Stimulated activated CD4-positive, alpha-beta T cell treated with anti-CD3 and anti-CD28 coated beads, Interleukin-2, amount 100 ng/mL, for 4 hours (primary cell): ENCODE data around the gene APH1B.

Source experiments
- DNase-seq: peaks from one replicate; pipeline ENCODE4 v3.0.0-alpha.2; 2020; ENCODE audit warnings: low read depth

APH1B gene

DNA sequence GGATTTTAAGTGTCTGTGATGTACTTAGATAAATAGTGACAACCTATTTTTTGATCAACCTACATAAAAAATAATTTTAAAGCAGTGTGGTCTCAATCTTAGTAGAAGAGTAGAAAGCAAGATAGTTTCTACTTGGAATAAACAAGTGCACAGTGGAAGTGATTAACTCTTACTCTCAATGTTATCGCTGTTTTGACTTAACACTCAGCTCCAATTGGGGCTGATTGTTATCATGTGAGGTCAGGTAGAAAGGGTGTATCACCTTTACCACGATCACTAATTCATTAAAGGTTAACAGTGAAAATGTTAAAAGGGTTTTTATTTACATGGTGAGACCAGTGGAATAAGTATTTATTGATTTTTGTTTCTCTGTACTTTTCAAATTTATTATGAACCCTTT is 22.4 kb upstream of the APH1B start:
- no peak for DNase-seq

DNA sequence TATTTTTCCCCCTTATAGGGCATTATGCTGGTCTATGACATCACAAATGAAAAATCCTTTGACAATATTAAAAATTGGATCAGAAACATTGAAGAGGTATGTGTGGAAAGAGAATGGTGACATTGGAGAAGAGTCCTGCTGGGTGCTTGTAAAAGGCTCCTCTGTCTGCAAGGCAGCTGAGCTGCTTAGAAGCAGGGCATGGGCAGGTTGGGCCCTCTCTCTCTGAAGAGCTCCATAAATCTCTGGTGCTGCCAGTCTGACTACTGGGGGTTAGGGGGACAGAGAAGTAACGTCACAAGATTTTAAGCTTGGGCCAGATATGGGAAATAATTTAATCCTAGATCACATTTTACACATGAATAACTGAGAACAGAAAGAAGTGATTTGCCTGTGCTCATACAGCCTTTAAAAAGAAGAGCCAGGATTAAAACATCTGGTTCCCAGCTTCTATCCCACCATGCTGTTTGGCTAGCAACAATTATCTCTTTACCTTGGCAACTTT is 21.9 kb upstream of the APH1B start:
- no peak for DNase-seq

DNA sequence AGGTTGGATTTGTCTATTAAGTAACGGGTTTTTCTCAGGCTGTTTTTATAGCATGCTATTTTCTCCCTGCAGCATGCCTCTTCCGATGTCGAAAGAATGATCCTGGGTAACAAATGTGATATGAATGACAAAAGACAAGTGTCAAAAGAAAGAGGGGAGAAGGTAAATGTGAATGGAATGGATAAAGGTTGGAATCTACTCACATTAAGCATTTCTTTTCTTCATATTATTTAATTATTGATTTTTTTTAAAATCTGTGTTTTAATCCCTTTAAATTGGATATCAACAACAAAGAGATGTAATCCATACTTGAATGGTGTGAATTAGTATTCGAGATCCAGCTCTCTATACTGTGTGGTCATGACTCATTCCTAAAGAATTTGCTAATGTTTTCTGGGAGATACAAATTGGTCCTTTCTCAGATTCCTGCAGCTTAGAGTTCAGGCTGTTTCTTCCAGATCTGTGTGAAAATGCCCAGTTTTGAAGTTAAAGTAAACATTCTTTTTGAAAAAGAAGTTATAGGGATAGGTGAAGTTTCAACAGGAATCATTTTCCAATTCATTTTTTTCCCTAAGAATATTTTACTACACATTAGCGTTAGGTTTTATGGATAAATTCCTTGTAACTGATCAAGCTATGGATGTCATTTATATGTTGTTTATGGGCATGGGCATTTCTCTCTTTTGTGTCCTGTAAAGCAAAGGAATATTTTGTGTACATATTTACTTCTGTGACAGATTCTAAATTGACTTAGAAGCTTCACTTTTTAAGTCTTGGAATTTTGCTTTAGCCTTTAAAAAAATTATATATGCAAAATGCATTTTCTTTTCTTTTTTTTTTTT is 20.8 kb upstream of the APH1B start:
- no peak for DNase-seq

DNA sequence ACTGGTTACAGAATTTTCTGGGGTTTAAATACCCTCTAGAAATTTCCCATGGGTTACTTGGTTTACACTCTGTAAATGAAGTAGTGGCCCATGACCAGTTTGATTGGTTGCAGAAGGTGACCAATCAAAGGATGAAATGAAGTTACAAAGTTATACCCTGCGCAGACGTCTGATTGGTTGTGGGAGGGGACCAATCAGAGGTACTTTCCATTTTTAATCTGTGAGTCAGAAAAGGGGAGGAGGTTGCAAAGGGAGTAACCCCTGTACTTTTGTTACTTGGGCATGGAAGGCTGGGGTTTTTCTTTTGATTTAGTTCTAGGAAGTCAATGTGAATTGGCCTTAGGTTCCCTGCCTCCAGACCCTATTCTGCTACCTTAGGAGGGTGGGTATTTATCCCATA is 18.7 kb upstream of the APH1B start:
- no peak for DNase-seq

DNA sequence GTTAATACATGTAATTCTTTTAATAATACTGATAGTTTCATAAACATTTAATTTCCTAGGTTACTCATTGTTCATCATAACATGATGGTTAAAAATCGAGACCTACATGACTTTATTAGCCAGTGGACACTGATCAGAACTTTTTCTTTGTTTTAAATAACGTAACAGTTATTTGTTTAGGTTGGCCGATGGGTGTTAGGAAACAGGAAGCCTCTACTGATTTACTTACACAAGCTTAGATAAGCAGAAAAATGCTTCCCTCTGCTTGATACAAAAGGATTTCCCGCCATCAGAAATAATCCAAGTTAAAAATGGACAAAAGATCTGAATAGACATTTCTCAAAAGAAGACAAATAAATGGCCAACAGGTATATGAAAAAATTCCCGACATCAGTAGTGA is 16.6 kb upstream of the APH1B start:
- no peak for DNase-seq

DNA sequence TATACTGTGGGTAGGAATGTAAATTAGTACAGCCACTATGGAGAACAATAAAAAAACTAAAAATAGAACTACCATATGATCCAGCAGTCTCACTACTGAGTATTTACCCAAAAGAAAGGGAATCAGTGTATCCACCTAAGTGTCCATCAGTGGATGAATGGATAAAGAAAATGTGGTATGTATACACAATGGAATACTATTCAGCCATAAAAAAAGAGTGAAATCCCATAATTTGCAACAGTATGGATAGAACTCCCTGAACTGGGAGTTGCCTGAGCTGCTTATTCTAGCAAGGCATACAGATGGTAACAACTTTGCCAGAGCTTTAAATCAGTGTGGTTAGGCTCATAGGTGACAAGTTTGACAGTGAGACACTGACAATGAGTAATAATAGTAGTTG is 16.1 kb upstream of the APH1B start:
- DNase-seq, result no peak

DNA sequence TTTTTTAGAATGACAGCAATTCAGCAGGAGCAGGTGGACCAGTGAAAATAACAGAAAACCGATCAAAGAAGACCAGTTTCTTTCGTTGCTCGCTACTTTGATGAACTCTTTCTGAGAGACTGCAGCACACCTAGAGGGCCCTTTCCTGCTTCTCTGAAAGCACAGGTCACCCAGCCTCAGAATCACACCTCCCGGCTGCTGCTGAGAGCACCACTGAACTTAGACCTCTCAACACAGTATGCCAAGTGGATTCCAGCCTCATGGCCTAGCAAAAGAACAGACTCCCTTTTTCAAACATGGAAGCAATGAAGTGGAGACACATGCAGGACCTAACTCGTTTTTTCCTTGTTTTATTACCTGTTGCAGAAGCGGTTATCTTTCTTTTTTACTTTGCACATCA is 13.9 kb upstream of the APH1B start:
- no peak for DNase-seq

DNA sequence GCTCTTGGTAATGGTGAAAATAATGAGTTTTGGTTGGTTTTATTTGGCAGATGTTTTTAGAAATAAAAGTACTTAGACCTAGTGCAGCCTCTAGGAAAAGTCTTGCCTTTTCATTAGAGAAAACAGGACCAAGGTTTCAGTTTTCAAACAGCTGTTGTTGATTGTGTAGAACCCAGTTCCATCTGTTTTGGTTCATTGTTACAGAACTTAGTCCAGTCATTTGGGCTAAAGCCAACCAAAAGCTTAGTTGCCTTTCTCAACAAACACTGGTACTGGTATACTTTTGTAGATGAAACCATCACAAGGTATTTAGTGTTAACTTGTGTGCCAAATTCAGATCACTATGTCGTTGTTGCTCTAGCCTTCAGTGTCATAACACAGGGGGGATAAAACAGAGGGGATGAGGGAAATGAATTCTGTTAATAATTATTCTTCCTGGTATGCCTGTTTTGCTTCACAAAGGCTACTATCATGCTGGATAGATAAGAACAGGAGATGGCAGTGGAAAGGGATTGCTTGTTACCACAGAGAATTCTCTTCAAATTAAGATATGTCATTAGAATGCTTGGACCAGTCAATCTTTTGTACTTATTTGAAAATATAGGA is 12.6 kb upstream of the APH1B start:
- no peak for DNase-seq

DNA sequence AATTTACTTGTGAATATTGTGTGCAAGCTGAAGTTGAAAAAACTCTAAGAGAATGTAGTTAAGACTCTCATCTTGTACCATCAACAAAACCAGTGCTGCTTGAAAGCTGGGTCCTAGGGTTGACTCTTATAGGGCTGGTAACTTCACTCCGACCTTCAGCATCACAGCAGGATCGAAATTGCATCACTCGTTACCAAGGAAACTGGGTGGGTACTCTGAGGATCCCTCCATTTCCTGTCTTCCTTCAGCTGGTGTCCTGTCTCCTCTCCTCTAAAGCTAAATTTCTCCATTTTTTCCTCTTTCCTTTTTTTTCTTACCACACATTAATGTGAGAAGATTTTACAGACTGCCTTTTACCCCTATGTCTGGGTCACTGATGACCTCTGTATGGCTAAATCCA is 3.0 kb upstream of the APH1B start:
- no peak for DNase-seq

DNA sequence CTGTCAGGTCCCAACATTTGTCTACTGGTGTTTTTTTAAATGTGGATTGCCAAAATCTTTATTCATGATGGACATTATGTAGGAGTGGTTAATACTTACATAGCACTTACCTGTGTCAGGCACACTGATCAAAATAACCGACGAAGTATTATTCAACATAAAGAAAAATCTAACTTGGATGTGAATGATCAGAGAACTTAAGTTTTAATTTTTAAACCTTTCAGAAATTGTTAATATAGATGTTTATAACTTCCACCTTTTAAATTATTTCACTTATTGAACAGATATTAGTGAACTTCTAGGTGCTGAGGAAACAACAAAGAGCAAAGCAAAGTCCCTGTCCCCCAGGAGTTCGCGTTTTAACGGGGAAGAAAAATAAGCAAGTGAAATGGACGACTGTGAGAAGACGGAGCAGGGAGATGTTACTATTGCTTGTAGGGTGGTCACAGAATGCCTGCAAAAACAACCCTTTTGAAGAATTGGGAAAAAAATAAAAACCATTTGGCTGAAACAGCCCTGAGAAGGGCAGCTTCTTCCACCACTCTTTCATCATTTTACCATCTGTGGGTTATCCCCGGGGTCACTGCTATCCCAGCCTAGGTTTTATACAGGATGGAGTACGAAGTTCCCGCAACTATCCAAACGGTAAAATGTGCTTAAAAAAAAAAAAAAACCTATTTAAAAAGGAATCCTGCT is 915 bp upstream of the APH1B start:
- DNase-seq, result no peak

DNA sequence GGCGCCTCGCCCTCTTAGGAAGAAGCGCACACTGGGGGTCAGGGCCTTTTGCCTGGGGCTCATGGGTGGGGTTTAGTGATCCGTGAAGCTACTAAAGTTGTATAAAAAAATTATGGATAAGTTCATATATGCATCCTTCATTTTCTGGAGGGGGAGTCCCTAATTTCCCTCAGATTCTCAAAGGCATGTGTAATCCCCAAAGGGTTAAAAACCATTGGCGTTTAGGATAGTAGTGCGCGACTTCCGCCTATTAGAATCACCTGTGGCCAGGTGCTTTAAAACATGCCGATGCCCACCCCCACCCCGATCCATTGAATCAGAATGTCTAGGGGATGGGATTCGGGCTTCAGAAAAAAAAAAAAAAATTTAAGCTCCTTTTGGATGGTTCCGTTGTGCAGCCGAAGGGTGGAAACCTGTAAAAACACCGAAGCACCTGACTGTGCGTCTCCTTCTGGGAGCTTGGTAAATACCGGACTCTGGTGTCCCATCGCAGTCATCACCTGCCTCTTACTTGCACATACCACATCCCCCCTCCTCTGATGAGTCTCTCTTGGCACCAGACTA is 570 bp downstream of the APH1B start:
- no peak for DNase-seq

DNA sequence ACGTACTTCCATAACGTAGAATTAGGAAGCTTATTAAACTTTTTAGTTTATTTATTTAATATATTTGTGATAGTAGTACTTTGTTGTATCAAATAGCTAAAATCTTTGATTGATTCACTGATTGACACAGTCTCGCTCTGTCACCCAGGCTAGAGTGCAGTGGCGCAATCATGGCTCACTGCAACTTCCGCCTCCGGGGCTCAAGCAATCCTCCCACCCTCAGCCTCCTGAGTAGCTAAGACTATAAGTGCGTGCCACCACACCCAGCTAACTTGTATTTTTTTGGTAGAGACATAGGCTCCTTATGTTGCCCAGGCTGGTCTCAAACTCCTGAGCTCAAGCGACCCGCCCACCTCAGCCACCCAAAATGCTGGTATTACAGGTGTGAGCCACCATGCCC is 5.7 kb downstream of the APH1B start:
- DNase-seq, result no peak

DNA sequence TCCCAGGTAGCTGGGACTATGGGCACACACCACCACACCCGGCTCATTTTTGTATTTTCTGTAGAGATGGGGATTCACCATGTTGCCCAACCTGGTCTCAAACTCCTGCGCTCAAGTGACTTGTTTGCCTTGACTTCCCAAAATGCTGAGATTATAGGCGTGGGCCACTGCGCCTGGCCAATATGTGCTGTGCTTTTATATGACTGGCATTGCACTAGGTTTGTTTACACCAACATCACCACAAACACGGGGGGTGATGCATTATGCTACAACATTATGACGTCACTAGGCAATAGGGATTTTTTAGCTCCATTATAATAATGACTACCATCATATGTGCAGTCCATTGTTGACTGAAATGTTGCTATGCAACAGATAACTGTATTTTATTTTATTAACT is 6.9 kb downstream of the APH1B start:
- DNase-seq, result no peak

DNA sequence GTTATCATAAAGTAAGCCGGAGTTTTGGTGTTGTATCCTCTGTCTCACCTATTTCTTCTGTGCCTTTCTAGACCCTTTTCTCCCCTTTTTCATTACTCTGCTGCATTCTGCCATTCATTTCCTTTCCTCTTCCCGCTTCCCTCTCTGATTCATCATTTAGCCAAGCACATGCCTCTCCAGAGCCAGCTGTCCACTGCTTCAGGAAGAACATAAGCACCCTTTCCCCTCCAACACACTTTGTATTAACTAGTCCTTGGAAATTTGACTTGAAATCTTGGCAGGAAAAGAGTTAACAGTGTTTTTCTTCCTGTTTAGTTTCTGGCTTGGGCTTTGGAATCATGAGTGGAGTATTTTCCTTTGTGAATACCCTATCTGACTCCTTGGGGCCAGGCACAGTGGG is 9.7 kb downstream of the APH1B start:
- DNase-seq, result no peak

DNA sequence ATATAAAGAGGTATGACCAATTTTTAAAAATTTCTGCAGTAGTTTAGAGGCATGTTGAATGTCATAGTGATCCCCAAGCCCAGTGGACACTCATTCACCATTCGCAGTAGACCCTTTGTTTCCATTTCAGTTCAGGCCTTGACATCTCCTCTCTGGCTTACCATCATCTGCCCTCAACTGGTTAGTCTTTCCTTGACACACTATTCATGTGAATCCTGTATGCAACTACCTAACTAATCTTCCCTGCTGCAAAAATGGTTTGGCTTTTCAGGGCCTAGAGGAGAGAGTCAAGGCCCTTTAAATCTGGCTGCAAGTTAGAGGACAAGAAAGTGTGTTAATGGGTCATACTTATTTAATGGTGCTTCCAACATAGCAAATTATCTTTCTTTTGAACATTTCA is 10.9 kb downstream of the APH1B start:
- DNase-seq, result no peak

DNA sequence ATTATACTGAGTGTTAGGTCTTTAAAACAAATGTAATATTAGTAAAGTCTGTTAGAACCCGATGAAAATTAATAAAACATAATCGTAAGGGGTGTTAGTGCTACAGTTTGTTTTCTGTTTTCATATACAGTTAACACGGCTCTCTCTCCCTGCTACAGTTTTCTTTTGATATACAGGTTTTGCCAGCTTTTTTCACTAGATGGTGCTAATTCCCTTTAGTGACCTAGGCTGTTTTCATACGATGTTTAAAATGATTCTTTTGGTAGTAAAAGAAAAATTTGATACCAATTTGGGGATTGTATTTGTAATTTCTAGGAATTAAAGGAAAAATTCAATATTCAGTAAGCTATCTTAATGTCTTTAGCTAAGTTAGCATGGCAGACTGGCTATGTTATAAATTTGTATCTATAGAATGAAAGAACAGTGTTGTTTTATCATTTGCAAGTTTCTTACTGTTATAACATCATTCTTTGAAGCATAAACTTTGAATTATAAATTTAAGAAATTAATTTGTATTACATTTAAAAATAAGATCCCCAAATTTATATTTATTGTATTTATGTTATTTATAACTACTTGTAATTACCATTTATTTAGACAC is 11.5 kb downstream of the APH1B start:
- DNase-seq, result no peak

DNA sequence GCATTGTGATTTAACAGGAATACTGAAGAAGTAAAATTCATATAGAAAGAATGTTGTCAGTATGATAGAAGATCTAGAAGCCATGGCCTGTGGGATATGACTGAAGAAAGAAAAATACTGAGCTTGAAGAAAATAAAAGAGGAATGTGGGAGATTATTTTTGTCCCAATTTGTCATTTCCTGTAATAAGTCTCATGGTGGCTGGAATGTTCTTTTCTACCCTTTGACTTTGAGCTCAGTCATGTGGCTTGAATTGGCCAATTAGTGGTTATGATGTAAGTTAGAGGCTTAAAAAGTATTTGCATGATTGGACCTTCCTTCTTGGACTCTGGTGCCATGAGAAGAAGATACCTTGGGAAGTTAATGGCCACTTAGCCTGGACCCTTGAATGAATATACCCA is 14.1 kb downstream of the APH1B start:
- no peak for DNase-seq

DNA sequence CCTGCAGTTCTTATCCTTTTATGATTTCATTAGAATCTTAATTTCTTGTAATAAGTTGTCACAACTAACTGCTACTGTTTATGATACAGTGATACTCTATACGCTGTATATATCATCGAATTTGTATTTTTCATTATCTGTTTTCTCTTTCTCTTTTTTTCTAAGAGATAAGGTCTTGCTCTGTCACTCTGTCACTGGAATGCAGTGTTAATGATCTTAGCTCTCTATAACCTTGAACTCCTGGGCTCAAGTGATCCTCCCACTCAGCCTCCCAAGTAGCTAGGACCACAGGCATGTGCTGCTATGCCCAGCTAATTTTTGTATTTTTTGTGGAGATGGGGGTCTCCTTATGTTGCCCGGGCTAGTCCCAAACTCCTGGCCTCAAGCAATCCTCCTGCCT is 14.8 kb downstream of the APH1B start:
- DNase-seq, result no peak

DNA sequence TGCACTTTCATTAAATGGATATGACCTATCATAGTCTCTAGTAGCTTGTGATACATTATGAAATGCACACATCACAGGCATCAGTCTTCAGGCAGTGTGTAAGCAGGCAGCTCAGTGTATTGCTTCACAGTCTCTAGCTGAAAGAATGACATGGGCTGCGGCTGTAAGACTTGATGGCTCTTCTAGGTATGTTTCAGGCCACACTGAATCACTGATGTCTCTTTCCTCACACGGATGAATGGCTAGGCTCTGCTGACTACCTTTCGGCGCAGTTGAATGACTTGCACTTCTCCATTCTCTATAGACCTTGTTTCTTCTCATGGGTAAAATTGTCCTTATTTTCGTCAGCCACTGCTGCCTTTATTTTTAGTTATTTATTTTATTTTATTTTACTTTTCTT is 15.4 kb downstream of the APH1B start:
- no peak for DNase-seq

DNA sequence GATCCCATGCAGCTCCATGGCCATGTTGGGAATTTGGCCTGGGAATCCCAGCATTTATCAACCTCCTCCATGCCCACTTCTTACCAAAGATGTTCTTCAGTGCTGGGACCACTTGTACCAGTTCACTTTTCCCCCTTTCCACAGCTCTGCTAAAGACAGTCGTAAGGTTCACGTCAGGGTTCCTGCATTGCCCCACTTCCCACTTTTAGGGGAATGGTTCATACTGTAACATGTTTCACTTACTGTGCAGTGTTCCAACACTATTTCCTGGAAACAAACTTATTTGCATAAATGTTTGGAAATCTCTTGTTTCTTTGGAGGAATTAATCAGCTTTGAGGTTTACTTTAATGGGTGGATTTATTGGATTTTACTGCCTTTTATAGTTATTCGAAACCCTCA is 17.0 kb downstream of the APH1B start:
- DNase-seq, result no peak

DNA sequence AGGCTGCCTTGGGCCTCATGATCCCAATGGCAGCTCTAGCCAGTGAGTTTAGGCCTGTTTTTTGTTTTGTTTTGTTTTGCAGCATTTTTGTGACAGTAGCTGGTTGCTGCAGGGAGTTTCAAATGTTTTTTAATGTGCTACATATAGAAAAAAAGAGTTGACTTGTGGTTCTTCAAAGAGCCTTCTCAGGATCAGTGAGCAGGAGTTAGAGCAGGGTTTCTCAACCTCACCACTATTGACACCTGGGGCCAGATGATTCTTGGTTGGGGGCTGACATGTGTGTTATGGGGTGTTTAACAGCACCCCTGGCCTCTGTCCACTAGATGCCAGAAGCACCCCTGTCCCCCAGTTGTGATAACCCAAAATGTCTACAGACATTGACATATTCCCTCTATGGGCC is 17.9 kb downstream of the APH1B start:
- DNase-seq, result no peak

DNA sequence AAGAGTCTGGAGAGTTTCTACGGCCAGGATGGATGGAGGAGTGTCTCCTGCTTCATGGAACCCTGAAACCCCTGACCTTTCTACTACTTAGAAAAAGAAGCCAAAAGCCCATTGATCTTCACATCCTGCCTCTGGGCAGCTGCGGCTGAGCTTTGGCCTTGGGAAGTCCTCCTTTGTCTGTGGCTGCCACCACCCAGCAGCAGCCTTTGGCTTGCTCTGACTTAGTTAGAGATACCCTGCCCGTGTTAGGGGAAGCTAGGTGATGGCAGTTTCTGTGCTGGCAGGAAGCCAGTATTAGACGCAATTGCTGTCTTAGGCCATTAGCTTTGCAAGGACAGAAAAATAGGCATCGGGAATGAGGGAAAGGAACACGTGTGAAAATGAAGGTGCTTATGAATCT is 18.8 kb downstream of the APH1B start:
- no peak for DNase-seq
